Subcutaneous adipose tissue (tissue), 4 donors: ENCODE data around the gene DEFB131B. TPM values are rescaled to one million over a fixed set of nuclear protein-coding genes. Genes with fewer than 3 reads are reported as not detected.

ENCODE experiments used
- CTCF ChIP-seq: fragments of 450-650 bp; IDR thresholded peaks from one replicate; pipeline ENCODE4 v1.5.1; 2016; ENCODE audit warnings: low read depth, mild to moderate bottlenecking, control low read depth, antibody characterized with exemption, moderate library complexity
- total RNA-seq, 4 donors: library from RNA; depleted of rRNA; stranded (reverse); fragments of >200 nt; gene quantifications; one replicate each; pipeline ENCODE4 v1.1.0, GENCODE V29; 2016

The DEFB131B gene
- total RNA-seq, 4 donors from 2014 or later: not detected

- no peak for TF ChIP-seq CTCF
These were observed 39.4 kb downstream of the DEFB131B start for GRCh38 chr11:71917646-71918140.

- TF ChIP-seq CTCF: no peak
These were observed 49.8 kb downstream of the DEFB131B start, which contains the start of gene XNDC1N for GRCh38 chr11:71927820-71928736. XNDC1N (minus strand) TSS chr11:71928594; CDS start chr11:71923353, 5,241 bp downstream.

- no peak for TF ChIP-seq CTCF
These were observed 50.6 kb downstream of the DEFB131B start, which contains the start of gene RNF121 for GRCh38 chr11:71928737-71929443. RNF121 (plus strand) TSS chr11:71929046; CDS start chr11:71929062, 16 bp downstream.

- no peak for TF ChIP-seq CTCF
These were observed 51.2 kb downstream of the DEFB131B start for GRCh38 chr11:71929491-71929890.

GRCh38 chr11:71930556-71931244 lies 52.4 kb downstream of the DEFB131B start:
- TF ChIP-seq CTCF: no peak

- TF ChIP-seq CTCF: no peak
These were observed 53.0 kb downstream of the DEFB131B start for GRCh38 chr11:71931245-71931602.
